Uterus (tissue), 4 donors: ENCODE results near the gene MIA3. TPM values are rescaled to one million over a fixed set of nuclear protein-coding genes. Genes with fewer than 3 reads are reported as not detected.
A peak's percentile ranks its signal among the peaks of the same experiment; 100 is the strongest.

Experiments used
- DNase-seq, 2 donors: peaks; one replicate each; pipeline ENCODE4 v3.0.0-alpha.2; 2019 to 2020
- H3K27ac ChIP-seq, 2 donors: fragments of 200-600 bp; sonication (generic); 1 replicate in 1 of 2; 2 replicates in 1 of 2; pipeline ENCODE4 v1.5.1; 2016 to 2018
- H3K27me3 ChIP-seq, 2 donors: fragments of 200-600 bp; sonication (generic); one replicate each; pipeline ENCODE4 v1.5.1; 2018 to 2019; ENCODE audit warnings: control low read depth in 1 of 2
- H3K36me3 ChIP-seq, 2 donors: fragments of 200-600 bp; sonication (generic); one replicate each; pipeline ENCODE4 v1.5.1; 2019; ENCODE audit warnings: control low read depth in 1 of 2
- H3K4me1 ChIP-seq, 2 donors: fragments of 200-600 bp; sonication (generic); one replicate each; pipeline ENCODE4 v1.5.1; 2018 to 2019; ENCODE audit warnings: control low read depth in 1 of 2
- H3K4me3 ChIP-seq, 2 donors: fragments of 200-600 bp; sonication (generic); 1 replicate in 1 of 2; 2 replicates in 1 of 2; pipeline ENCODE4 v1.5.1; 2018 to 2019; ENCODE audit warnings: mild to moderate bottlenecking in 1 of 2
- H3K9me3 ChIP-seq, 2 donors: fragments of 200-600 bp; sonication (generic); one replicate each; pipeline ENCODE4 v1.5.1; 2019; ENCODE audit warnings: control low read depth in 1 of 2
- POLR2A ChIP-seq, 2 donors: fragments of 450-650 bp; IDR thresholded peaks; one replicate each; pipeline ENCODE4 v1.6.1; 2016; ENCODE audit warnings: antibody characterized with exemption in 2 of 2, mild to moderate bottlenecking in 1 of 2, moderate library complexity in 1 of 2
- intact Hi-C: fragments of 100-400 bp; cut with DNase I; formaldehyde crosslinking; loops from one replicate; pipeline ENCODE4 v1.15.1; 2023; ENCODE audit warnings: low total_unique reads
- total RNA-seq, 4 donors: library from RNA; depleted of rRNA in 3 of 4; stranded (reverse); fragments of >200 nt in 3 of 4; gene quantifications; one replicate each; pipeline versions ENCODE4 v1.1.0 to v1.2.4, GENCODE V29; 2014 to 2023
- TF ChIP-seq, protein P1 (sequence below), 4 experiments: fragments of 200-600 bp in 2 of 4; fragments of 450-650 bp in 2 of 4; sonication (generic) in 2 of 4; IDR thresholded peaks; one replicate each; pipeline ENCODE4 v1.5.1; 2016 to 2019; ENCODE audit warnings: antibody characterized with exemption in 4 of 4, mild to moderate bottlenecking in 2 of 4, moderate library complexity in 1 of 4
- donor health status: DM: yes; HTN: yes; CAD: no.

MIA3 gene
- total RNA-seq, 4 donors from 2014 or later = 27.4 to 82.3 (median 55.7) TPM

DNA sequence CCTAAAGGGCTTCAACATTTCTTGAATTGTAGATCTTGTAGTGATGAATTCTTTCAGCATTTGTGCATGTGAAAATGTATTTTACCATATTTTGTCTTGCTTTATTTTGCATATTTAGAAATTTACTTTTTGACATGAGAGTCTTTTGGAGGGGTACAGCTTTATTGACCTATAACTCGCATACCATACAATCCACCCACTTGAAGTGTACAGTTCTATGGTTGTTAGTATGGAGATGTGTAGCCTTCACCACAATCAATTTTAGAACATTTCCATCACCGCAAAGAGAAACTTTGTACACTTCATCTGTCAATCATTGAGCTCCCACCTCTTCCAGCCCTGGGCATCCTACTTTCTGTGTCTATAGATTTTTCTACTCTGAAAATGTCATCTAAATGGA lies 7.2 kb upstream of the MIA3 start:
- H3K36me3 ChIP-seq = no peaks in the 10 kb centered on the region
- H3K27ac ChIP-seq = no peak overlapping the region
- intact Hi-C loops = no loop called here
- no peak overlapping the region for H3K4me3 ChIP-seq
- no peaks in the 10 kb centered on the region for H3K4me1 ChIP-seq
- no peak for DNase-seq
- no peaks in the 10 kb centered on the region for H3K9me3 ChIP-seq
- H3K27me3 ChIP-seq = no peaks in the 10 kb centered on the region
- TF ChIP-seq POLR2A (IDR thresholded peaks at IDR 0.05) = no peak
- TF ChIP-seq, protein P1, sequence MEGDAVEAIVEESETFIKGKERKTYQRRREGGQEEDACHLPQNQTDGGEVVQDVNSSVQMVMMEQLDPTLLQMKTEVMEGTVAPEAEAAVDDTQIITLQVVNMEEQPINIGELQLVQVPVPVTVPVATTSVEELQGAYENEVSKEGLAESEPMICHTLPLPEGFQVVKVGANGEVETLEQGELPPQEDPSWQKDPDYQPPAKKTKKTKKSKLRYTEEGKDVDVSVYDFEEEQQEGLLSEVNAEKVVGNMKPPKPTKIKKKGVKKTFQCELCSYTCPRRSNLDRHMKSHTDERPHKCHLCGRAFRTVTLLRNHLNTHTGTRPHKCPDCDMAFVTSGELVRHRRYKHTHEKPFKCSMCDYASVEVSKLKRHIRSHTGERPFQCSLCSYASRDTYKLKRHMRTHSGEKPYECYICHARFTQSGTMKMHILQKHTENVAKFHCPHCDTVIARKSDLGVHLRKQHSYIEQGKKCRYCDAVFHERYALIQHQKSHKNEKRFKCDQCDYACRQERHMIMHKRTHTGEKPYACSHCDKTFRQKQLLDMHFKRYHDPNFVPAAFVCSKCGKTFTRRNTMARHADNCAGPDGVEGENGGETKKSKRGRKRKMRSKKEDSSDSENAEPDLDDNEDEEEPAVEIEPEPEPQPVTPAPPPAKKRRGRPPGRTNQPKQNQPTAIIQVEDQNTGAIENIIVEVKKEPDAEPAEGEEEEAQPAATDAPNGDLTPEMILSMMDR (IDR thresholded peaks at IDR 0.05) = no peak

DNA sequence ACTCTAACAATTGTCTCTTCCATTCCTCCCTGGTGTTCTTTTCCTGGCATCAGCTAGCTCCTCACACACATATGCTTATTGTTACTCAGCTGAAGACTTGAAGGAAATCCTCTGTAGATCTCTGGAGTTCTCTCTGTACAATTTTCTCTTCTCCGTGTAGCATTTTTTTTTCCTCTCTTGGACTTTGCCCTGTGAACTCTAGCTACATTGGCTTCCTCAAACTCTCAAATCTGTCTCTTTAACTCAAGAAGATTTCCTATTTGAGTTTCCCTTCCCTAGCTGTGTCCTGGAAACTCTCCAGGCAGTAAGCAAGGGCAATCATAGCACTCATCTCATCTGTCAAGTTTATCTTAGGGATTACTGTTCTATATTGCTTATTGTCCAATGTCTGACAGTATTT lies 4.3 kb upstream of the MIA3 start:
- Histone ChIP-seq H3K36me3 (no peaks in the 10 kb centered on the region), H3K9me3 (no peaks in the 10 kb centered on the region), H3K4me3 (no peak overlapping the region), H3K27ac (no peak overlapping the region), H3K4me1 (no peaks in the 10 kb centered on the region), H3K27me3 (no peaks in the 10 kb centered on the region)
- intact Hi-C loops = no loop called here
- DNase-seq = no peak
- TF ChIP-seq, protein P1 (IDR thresholded peaks at IDR 0.05) = no peak
- TF ChIP-seq POLR2A (IDR thresholded peaks at IDR 0.05) = no peak

DNA sequence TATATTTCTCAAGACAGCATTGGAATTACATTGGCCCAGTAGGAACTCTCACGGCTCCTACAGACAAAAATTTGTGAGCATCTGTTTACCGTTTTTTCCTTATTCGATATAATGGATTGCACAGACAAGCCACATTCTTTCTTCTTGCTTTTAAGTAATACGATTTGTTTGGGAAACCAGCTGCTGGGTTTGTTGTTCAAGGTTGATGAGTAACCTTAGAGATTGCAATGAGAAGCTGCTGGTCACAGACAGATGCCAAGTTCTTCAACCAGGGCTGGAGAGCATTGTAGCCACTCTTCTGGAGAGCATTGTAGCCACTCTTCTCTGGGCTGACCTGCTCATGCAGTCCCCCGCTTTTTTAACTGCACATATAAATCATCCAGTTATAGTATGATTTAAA lies 1.4 kb upstream of the MIA3 start:
- H3K27ac ChIP-seq = peak overlapping the region; percentile 90 to 94
- TF ChIP-seq POLR2A (IDR thresholded peaks at IDR 0.05) = no peak
- TF ChIP-seq, protein P1 (IDR thresholded peaks at IDR 0.05) = no peak
- no peaks in the 10 kb centered on the region for H3K9me3 ChIP-seq
- intact Hi-C loops = no loop called here
- H3K27me3 ChIP-seq = no peaks in the 10 kb centered on the region
- DNase-seq = peak; percentile 35 to 45
- H3K4me1 ChIP-seq = no peaks in the 10 kb centered on the region
- no peaks in the 10 kb centered on the region for H3K36me3 ChIP-seq
- H3K4me3 ChIP-seq = peak overlapping the region in 1 of 2 donors; percentile 62

DNA sequence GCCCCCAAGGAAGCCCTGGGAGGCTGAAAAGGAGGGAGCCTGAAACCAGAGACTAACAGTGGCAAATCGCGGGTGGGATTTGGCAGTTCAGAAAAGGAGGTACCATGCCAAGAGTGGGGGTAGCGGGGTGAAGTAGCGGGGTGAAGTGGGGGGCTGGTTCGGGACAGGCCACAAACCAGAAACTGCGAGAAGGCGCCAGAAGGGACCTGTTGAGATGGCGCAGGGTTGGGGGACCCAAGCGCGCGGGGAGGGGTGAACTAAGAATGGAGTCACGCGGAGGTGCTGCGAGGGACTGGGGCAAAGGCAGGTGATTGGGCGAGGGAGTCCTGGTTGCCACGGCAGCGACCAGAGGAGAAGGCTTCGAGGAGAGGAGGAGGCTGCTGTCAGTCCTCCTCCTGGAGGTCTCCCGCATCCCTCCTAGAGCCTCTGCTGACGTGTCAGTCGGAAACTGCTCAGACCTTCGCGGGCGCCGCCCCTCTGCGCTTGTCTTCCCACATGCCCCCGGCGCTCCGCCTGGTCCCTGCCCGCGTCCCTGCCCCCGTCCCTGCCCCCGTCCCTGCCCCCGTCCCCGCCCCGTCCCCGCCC lies 438 bp upstream of the MIA3 start:
- Histone ChIP-seq H3K36me3 (no peaks in the 10 kb centered on the region), H3K27me3 (no peaks in the 10 kb centered on the region), H3K4me3 (peak overlapping the region; percentile 30 to 62), H3K27ac (peak overlapping the region; percentile 90 to 94), H3K9me3 (no peaks in the 10 kb centered on the region), H3K4me1 (no peaks in the 10 kb centered on the region)
- peak; percentile 97 to 98 for DNase-seq
- TF ChIP-seq POLR2A (IDR thresholded peaks at IDR 0.05) = peak; percentile 39 to 77
- TF ChIP-seq, protein P1 (IDR thresholded peaks at IDR 0.05) = peak in 1 of 4 experiments; percentile 2
- intact Hi-C loops = no loop called here

DNA sequence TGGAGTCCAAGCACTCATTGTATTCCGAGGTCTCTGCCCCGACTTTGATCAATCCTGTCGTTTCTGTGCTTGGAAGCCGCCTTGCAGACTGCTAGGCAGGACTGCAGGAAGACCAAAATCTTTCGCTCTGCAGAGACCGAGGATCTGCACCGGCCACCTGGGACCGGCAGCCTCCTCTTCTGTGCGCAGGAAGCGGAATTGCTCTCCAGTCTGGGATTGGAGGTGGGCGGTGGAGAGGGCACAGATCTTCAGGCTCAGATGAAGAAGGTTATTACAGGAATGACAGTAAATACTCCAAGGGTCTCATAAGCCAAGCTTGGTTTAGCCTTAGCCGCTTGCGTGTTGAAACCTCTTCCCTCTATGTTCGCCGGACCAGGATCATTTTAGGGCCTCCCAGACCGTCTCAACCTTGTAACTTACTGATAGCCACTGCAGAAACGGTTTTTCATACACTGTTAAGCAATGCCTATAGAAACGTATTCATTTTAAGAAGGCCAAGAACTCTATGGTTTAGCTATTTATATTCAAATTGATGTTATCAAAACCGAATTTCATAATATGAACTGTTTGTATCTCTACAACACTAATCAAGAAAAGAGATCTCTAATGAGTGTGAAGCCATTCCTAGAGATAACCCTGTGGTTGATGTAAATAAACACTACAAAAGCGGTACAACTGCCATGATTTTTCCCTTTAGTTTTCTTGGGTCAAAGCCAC lies 1.1 kb downstream of the MIA3 start:
- Histone ChIP-seq H3K36me3 (no peaks in the 10 kb centered on the region), H3K9me3 (no peaks in the 10 kb centered on the region), H3K4me3 (peak overlapping the region; percentile 60 to 100), H3K4me1 (no peaks in the 10 kb centered on the region), H3K27ac (peak overlapping the region; percentile 78 to 99), H3K27me3 (no peaks in the 10 kb centered on the region)
- no peak for DNase-seq
- TF ChIP-seq, protein P1 (IDR thresholded peaks at IDR 0.05) = no peak
- no peak for TF ChIP-seq POLR2A (IDR thresholded peaks at IDR 0.05)
- intact Hi-C loops = no loop called here
